Suprapubic skin (tissue), 4 donors: ENCODE measurements around the gene RGS6. TPM values are rescaled to one million over a fixed set of nuclear protein-coding genes. Genes with fewer than 3 reads are reported as not detected.
A peak's percentile ranks its signal among the peaks of the same experiment; 100 is the strongest.

Experiments used
- DNase-seq, 2 donors: peaks; one replicate each; pipeline ENCODE4 v3.0.0-alpha.2; 2019; ENCODE audit warnings: low spot score in 2 of 2
- H3K27ac ChIP-seq: fragments of 200-600 bp; sonication (generic); one replicate; pipeline ENCODE4 v1.5.1; 2019
- H3K27me3 ChIP-seq: fragments of 200-600 bp; sonication (generic); one replicate; pipeline ENCODE4 v1.5.1; 2019
- H3K36me3 ChIP-seq: fragments of 200-600 bp; sonication (generic); one replicate; pipeline ENCODE4 v1.5.1; 2019
- H3K4me1 ChIP-seq: fragments of 200-600 bp; sonication (generic); one replicate; pipeline ENCODE4 v1.5.1; 2019
- H3K4me3 ChIP-seq: fragments of 200-600 bp; sonication (generic); one replicate; pipeline ENCODE4 v1.5.1; 2019; ENCODE audit warnings: mild to moderate bottlenecking
- H3K9me3 ChIP-seq: fragments of 200-600 bp; sonication (generic); one replicate; pipeline ENCODE4 v1.5.1; 2019
- EP300 ChIP-seq: sonication (generic); formaldehyde crosslinking; IDR thresholded peaks from one replicate; pipeline ENCODE4 v1.6.1; 2017; ENCODE audit warnings: antibody characterized with exemption
- POLR2A ChIP-seq, 2 donors: fragments of 450-650 bp; IDR thresholded peaks; one replicate each; pipeline ENCODE4 v1.6.1; 2017; ENCODE audit warnings: antibody characterized with exemption in 2 of 2, mild to moderate bottlenecking in 2 of 2, moderate library complexity in 2 of 2
- POLR2AphosphoS5 ChIP-seq, 3 donors: sonication (generic); formaldehyde crosslinking; IDR thresholded peaks; one replicate each; pipeline ENCODE4 v1.6.1; 2017; ENCODE audit warnings: antibody characterized with exemption in 3 of 3
- WGBS: methylation state at CpG from one replicate; pipeline ENCODE4 v1.1.5; 2018; 5-methylcytosine and 5-hydroxymethylcytosine counted together
- total RNA-seq, 4 donors: library from RNA; depleted of rRNA; stranded (reverse); fragments of >200 nt; gene quantifications; one replicate each; pipeline ENCODE4 v1.1.0, GENCODE V29; 2016
- TF ChIP-seq, protein P1 (sequence below), 2 donors: fragments of 200-600 bp in 1 of 2; fragments of 450-650 bp in 1 of 2; sonication (generic) in 1 of 2; IDR thresholded peaks; one replicate each; pipeline ENCODE4 v1.5.1; 2016 to 2019; ENCODE audit warnings: antibody characterized with exemption in 2 of 2, mild to moderate bottlenecking in 1 of 2, moderate library complexity in 1 of 2

The RGS6 gene
- total RNA-seq, 4 donors from 2014 or later = 0.08 to 4.4 (median 1.0) TPM

DNA sequence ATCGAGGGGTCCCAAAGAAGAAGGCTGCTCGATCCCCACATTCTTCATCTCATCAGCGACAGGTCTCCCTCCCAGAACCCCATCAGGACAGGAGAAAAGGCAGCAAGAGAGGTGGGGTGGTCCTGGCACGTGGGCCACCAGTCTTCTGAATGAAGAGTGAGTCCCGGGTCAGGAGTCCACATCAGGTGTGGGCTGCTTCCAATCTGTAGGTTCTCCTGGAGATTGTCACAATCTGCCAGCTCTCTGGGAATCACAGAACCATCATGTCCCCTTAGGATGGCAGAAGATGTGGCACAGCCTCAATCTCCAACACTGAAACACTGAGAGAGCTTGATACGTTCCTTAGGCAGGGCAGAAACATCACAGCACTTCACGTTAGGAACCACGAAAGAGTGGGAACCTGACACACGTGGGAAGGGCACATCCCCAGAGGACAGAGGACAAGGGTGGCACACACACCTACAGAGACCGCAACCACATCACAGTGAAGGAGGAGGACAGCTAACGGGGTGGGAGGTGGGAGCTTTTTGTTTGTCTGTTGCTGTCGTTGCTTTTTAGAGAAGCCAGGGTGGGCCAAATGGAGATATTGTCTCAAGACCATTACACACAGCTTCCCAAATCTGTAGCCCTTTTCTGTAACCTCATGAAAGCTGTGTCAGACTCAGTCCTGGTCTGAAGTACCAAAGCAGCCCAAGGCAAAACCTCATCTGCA lies 677.1 kb downstream of the RGS6 start:
- TF ChIP-seq POLR2A (IDR thresholded peaks at IDR 0.05) (no peak), EP300 (no peak)
- peak; percentile 27 to 44 for DNase-seq
- H3K27ac ChIP-seq = no peak overlapping the region
- no peaks in the 10 kb centered on the region for H3K36me3 ChIP-seq
- WGBS = 84% methylated on average over 12 of the region's 12 CpGs
- H3K27me3 ChIP-seq = no peaks in the 10 kb centered on the region
- peaks cover 3% of the 10 kb centered on the region for H3K4me1 ChIP-seq
- H3K9me3 ChIP-seq = no peaks in the 10 kb centered on the region
- no peak overlapping the region for H3K4me3 ChIP-seq

- WGBS = 87% methylated on average over 12 of the region's 12 CpGs
- no peak overlapping the region for H3K4me3 ChIP-seq
- no peak for TF ChIP-seq POLR2A (IDR thresholded peaks at IDR 0.05)
- TF ChIP-seq POLR2AphosphoS5 (IDR thresholded peaks at IDR 0.05) = no peak
- H3K9me3 ChIP-seq = no peaks in the 10 kb centered on the region
- no peak overlapping the region for H3K27ac ChIP-seq
- H3K4me1 ChIP-seq = peaks cover 8% of the 10 kb centered on the region
- H3K27me3 ChIP-seq = no peaks in the 10 kb centered on the region
- DNase-seq = peak; percentile 25 to 60
- H3K36me3 ChIP-seq = no peaks in the 10 kb centered on the region
Observed at GRCh38 chr14:72610096-72610830, 678.0 kb downstream of the RGS6 start.

GRCh38 chr14:72610831-72611200 lies 678.6 kb downstream of the RGS6 start:
- Histone ChIP-seq H3K36me3 (no peaks in the 10 kb centered on the region), H3K4me3 (no peak overlapping the region), H3K27ac (no peak overlapping the region), H3K9me3 (no peaks in the 10 kb centered on the region), H3K27me3 (no peaks in the 10 kb centered on the region), H3K4me1 (peaks cover 14% of the 10 kb centered on the region)
- WGBS = 88% methylated on average over 2 of the region's 2 CpGs
- peak; percentile 16 to 18 for DNase-seq
- no peak for TF ChIP-seq POLR2AphosphoS5 (IDR thresholded peaks at IDR 0.05)
- TF ChIP-seq EP300 = no peak
- no peak for TF ChIP-seq POLR2A (IDR thresholded peaks at IDR 0.05)
- TF ChIP-seq, protein P1, sequence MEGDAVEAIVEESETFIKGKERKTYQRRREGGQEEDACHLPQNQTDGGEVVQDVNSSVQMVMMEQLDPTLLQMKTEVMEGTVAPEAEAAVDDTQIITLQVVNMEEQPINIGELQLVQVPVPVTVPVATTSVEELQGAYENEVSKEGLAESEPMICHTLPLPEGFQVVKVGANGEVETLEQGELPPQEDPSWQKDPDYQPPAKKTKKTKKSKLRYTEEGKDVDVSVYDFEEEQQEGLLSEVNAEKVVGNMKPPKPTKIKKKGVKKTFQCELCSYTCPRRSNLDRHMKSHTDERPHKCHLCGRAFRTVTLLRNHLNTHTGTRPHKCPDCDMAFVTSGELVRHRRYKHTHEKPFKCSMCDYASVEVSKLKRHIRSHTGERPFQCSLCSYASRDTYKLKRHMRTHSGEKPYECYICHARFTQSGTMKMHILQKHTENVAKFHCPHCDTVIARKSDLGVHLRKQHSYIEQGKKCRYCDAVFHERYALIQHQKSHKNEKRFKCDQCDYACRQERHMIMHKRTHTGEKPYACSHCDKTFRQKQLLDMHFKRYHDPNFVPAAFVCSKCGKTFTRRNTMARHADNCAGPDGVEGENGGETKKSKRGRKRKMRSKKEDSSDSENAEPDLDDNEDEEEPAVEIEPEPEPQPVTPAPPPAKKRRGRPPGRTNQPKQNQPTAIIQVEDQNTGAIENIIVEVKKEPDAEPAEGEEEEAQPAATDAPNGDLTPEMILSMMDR (IDR thresholded peaks at IDR 0.05) = no peak

GRCh38 chr14:72611506-72611905 lies 679.3 kb downstream of the RGS6 start:
- DNase-seq = peak in 1 of 2 donors; percentile 54
- WGBS = 95% methylated on average over 4 of the region's 4 CpGs
- H3K27me3 ChIP-seq = no peaks in the 10 kb centered on the region

GRCh38 chr14:72612041-72612440 lies 679.8 kb downstream of the RGS6 start:
- no peaks in the 10 kb centered on the region for H3K27me3 ChIP-seq
- no peaks in the 10 kb centered on the region for H3K9me3 ChIP-seq
- DNase-seq = peak in 1 of 2 donors; percentile 56
- 91% methylated on average over 4 of the region's 4 CpGs for WGBS
- no peak for TF ChIP-seq POLR2A (IDR thresholded peaks at IDR 0.05)
- TF ChIP-seq POLR2AphosphoS5 (IDR thresholded peaks at IDR 0.05) = no peak
- TF ChIP-seq EP300 = no peak
- TF ChIP-seq, protein P1 (IDR thresholded peaks at IDR 0.05) = no peak
- no peak overlapping the region for H3K27ac ChIP-seq
- peaks cover 14% of the 10 kb centered on the region for H3K4me1 ChIP-seq
- no peaks in the 10 kb centered on the region for H3K36me3 ChIP-seq
- H3K4me3 ChIP-seq = no peak overlapping the region

More at GRCh38 chr14:72611506-72611905, 679.3 kb downstream of the RGS6 start:
- TF ChIP-seq EP300 = no peak
- TF ChIP-seq POLR2AphosphoS5 (IDR thresholded peaks at IDR 0.05) = no peak
- TF ChIP-seq, protein P1 (IDR thresholded peaks at IDR 0.05) = no peak
- TF ChIP-seq POLR2A (IDR thresholded peaks at IDR 0.05) = no peak
- peaks cover 14% of the 10 kb centered on the region for H3K4me1 ChIP-seq
- H3K36me3 ChIP-seq = no peaks in the 10 kb centered on the region
- H3K4me3 ChIP-seq = no peak overlapping the region
- no peak overlapping the region for H3K27ac ChIP-seq
- H3K9me3 ChIP-seq = no peaks in the 10 kb centered on the region

DNA sequence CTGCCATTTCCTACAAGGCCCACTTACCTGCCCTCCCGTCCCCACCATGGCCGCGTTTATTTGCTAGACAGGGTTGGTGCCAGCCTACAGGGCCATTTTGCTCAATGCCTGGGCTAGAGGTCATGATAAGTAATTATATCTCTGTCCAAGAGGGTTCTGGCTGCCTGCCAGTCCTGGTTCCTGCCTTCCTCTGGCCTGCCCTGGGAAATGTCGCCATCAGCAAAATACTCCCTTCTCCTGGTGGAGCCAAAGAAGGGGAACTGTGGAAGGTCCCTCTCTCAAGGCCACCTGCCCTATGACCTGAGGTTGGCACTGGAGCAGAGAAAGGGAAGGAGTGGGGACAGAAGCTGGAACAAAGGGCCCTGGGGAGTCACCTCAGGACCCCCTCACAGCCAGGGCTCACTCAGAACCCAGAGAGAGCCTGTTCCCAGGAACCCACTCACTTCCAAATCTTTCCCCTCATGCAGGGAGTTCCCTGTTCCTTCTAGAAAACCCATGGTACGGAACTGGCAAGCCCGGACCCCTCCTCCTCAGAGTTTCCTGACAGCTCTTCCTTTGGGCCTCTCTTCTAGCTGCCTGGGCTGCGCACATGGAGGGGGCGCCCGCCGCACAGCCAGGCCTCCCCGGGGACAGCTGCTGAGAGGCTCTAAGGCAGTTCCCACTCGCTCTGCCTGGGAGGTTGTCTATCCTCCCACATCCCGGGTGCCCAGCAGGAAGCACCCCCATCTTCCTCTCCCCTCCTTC lies 681.2 kb downstream of the RGS6 start:
- Histone ChIP-seq H3K4me3 (no peak overlapping the region), H3K36me3 (no peaks in the 10 kb centered on the region), H3K4me1 (peaks cover 18% of the 10 kb centered on the region), H3K9me3 (no peaks in the 10 kb centered on the region), H3K27ac (no peak overlapping the region), H3K27me3 (no peaks in the 10 kb centered on the region)
- no peak for TF ChIP-seq EP300
- TF ChIP-seq POLR2A (IDR thresholded peaks at IDR 0.05) = no peak
- TF ChIP-seq, protein P1 (IDR thresholded peaks at IDR 0.05) = no peak
- TF ChIP-seq POLR2AphosphoS5 (IDR thresholded peaks at IDR 0.05) = no peak
- peak in 1 of 2 donors; percentile 77 for DNase-seq
- 62% methylated on average over 9 of the region's 13 CpGs for WGBS
